Upper lobe of right lung (tissue), 1 donor: ENCODE data around the gene HTRA1. TPM values are rescaled to one million over a fixed set of nuclear protein-coding genes. Genes with fewer than 3 reads are reported as not detected.

Source experiments
- ATAC-seq: fragments of 200-7000 bp; cut with Tn5 transposase; one replicate; pipeline ENCODE4 v1.9.1; 2020; ENCODE audit warnings: mild to moderate bottlenecking, moderate library complexity
- DNase-seq: peaks from one replicate; pipeline ENCODE4 v3.0.0-alpha.2; 2020
- H3K27ac ChIP-seq: fragments of 200-600 bp; one replicate; pipeline ENCODE4 v1.8.0; 2022
- H3K27me3 ChIP-seq: fragments of 200-600 bp; one replicate; pipeline ENCODE4 v1.8.0; 2022; ENCODE audit warnings: mild to moderate bottlenecking
- H3K36me3 ChIP-seq: fragments of 200-600 bp; one replicate; pipeline ENCODE4 v1.8.0; 2022
- H3K4me1 ChIP-seq: fragments of 200-600 bp; one replicate; pipeline ENCODE4 v1.8.0; 2022
- H3K4me3 ChIP-seq: fragments of 200-600 bp; one replicate; pipeline ENCODE4 v1.8.0; 2022; ENCODE audit warnings: mild to moderate bottlenecking
- H3K9me3 ChIP-seq: fragments of 200-600 bp; one replicate; pipeline ENCODE4 v1.8.0; 2022
- intact Hi-C: fragments of 100-400 bp; cut with DNase I; formaldehyde crosslinking; loops from one replicate; pipeline ENCODE4 v1.11.0; 2022
- total RNA-seq: library from RNA; stranded (reverse); fragmentation: NEBNext Ultra II Directional; extraction: Animal tissue kit (Norgen Biotek cat#: 25700); gene quantifications from one replicate; pipeline ENCODE4 v1.2.1, GENCODE V29; 2021
- TF ChIP-seq, protein P1 (sequence below): fragments of 200-600 bp; IDR thresholded peaks from one replicate; pipeline ENCODE4 v1.8.0; 2022; ENCODE audit warnings: antibody characterized with exemption
- donor health status: DM: no; HTN: yes; CAD: no; lungs with severe emphysema.

The HTRA1 gene
- total RNA-seq, 1 donor from 2014 or later, result 83.8 TPM

DNA sequence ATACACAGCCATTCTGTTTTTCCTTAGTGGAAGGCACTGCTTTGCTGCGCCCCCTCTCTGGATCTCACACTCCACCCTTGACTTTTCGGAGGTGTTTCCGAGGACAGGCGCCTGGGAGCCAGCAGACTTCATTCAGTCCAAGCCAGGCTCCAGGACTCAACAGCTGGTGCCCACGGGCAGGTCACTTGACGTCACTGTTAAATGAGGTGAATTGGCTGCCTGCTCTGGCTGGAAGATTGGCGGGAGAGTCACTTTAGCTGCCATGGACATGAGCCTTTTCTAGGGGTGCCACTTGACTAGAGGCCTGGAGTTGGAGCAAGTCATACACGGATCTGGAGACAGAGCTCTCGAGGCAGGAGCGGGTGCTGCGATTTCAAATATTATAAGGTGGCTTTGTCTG, 3.2 kb downstream of the HTRA1 start:
- no peak for ATAC-seq
- intact Hi-C loops, result no loop called here
- H3K4me3 ChIP-seq, result no peak overlapping the region

DNA sequence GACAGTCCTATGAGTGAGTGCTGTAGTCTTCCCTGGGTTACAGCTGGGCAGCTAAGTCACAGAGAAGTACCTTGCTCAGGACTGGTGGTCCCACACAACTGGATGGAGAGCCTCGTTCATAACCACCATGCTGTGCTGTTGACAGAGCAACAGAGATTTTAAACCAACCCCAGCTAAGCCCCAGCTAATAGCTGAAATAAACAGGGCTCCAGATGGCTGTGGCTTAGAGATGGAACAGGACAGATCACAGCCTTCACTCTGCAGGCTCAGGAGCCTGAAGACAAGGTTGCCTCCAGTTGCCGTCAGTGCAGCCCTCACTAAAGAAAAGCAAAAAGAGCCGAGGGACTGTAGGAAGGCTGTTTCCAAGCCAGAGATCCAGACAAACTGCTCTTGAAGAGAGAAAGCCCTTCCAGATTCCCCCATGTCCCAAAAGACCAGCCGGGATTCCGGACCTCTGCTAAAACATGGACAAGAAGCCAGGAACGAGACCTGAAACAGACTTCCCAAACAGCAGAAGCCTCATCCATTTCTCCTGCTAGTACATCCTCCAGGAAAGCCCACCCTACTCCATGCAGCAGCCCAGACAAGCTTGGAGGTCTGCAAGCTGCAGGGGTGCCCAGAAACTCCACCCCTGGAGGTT, 4.2 kb downstream of the HTRA1 start:
- ATAC-seq (no peak), DNase-seq (no peak)
- Histone ChIP-seq H3K36me3 (no peaks in the 10 kb centered on the region), H3K4me3 (no peak overlapping the region), H3K9me3 (no peaks in the 10 kb centered on the region), H3K27me3 (no peaks in the 10 kb centered on the region), H3K27ac (no peak overlapping the region), H3K4me1 (peaks cover 22% of the 10 kb centered on the region)
- intact Hi-C loops, result no loop called here
- TF ChIP-seq, protein P1, sequence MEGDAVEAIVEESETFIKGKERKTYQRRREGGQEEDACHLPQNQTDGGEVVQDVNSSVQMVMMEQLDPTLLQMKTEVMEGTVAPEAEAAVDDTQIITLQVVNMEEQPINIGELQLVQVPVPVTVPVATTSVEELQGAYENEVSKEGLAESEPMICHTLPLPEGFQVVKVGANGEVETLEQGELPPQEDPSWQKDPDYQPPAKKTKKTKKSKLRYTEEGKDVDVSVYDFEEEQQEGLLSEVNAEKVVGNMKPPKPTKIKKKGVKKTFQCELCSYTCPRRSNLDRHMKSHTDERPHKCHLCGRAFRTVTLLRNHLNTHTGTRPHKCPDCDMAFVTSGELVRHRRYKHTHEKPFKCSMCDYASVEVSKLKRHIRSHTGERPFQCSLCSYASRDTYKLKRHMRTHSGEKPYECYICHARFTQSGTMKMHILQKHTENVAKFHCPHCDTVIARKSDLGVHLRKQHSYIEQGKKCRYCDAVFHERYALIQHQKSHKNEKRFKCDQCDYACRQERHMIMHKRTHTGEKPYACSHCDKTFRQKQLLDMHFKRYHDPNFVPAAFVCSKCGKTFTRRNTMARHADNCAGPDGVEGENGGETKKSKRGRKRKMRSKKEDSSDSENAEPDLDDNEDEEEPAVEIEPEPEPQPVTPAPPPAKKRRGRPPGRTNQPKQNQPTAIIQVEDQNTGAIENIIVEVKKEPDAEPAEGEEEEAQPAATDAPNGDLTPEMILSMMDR, result no peak

More for the DNA sequence above, 3.2 kb downstream of the HTRA1 start:
- no peaks in the 10 kb centered on the region for H3K36me3 ChIP-seq
- DNase-seq, result no peak
- H3K27ac ChIP-seq, result no peak overlapping the region
- no peaks in the 10 kb centered on the region for H3K9me3 ChIP-seq
- TF ChIP-seq, protein P1, result no peak
- H3K4me1 ChIP-seq, result peaks cover 24% of the 10 kb centered on the region
- H3K27me3 ChIP-seq, result no peaks in the 10 kb centered on the region

DNA sequence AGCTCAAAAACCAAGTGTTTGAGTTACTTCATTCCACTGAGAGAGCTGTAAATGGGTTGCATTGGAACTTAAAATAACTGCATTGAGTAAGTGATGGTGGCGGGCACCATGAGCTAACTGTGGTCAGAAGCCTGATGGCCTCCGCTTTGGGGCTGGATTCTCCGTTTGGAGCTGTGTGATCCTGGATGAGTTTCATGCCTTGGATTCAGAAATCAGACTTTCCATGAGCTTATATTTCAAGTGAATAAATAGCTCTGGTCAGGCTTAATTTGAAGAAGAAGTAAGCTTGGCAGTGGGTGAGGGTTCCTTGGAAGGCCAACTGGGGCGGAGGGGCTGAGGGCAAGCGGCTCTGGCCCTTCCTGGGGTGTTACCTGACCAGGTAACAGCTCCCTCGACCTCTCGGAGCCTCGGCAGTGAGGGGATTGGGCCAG, 5.6 kb downstream of the HTRA1 start:
- TF ChIP-seq, protein P1, result no peak
- DNase-seq, result no peak
- intact Hi-C loops, result no loop called here
- H3K36me3 ChIP-seq, result no peaks in the 10 kb centered on the region
- H3K4me3 ChIP-seq, result no peak overlapping the region
- no peak for ATAC-seq
- H3K27ac ChIP-seq, result no peak overlapping the region
- no peaks in the 10 kb centered on the region for H3K27me3 ChIP-seq
- H3K9me3 ChIP-seq, result no peaks in the 10 kb centered on the region
- H3K4me1 ChIP-seq, result peaks cover 18% of the 10 kb centered on the region

DNA sequence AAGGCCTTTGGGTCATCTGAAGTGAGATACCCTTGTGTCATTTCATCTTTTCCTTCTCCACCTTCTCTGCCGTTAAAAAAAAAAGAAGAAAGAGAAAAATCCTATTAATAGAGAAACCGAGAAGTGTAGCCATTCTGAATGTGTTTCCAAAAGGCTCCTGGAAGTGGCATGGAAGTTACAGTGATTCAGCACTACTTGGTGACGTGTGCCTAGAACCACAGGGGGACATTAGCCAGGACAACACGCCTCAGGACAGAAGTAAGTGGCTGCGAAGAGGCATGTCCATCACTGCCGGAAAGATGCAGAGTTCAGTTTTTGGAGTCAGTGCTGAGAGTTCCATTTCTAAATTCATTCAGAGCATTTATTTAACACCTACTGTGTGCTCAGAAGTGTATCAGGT, 6.3 kb downstream of the HTRA1 start:
- intact Hi-C loops, result no loop called here
- H3K4me1 ChIP-seq, result peaks cover 18% of the 10 kb centered on the region
- no peaks in the 10 kb centered on the region for H3K27me3 ChIP-seq
- H3K9me3 ChIP-seq, result no peaks in the 10 kb centered on the region
- H3K27ac ChIP-seq, result no peak overlapping the region
- TF ChIP-seq, protein P1, result no peak
- H3K36me3 ChIP-seq, result no peaks in the 10 kb centered on the region
- ATAC-seq (no peak), DNase-seq (no peak)
- H3K4me3 ChIP-seq, result no peak overlapping the region

DNA sequence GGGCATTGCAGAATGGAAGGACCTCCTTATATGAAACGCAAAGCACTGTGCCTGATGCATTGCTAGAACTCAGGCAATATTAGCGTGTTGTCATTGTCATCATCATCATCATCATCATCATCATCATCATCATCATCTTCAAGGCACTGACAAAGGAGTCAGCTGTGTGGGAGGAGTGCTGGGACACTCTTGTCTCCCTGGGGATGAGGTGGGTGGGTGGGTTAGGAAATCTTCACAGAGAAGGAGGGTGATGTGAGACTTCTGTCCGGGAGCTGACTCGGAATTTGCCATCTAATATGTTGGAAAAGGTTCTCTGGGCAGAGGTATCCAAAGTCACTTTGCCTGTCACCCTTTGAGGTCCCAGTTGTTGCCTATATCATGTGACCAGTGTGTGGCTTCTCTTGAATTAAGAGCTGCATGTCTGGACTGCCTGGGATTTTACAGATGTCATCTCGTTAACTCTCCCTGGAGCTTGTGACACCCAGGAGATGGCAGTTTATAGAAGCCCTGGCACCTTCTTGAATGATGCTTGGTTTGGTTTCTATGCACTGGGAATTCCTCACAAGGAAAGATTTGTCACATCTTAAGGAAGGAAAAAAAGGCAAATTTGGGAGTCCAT, 7.1 kb downstream of the HTRA1 start:
- no peaks in the 10 kb centered on the region for H3K36me3 ChIP-seq
- no peaks in the 10 kb centered on the region for H3K9me3 ChIP-seq
- no peaks in the 10 kb centered on the region for H3K27me3 ChIP-seq
- no peak for DNase-seq
- peaks cover 18% of the 10 kb centered on the region for H3K4me1 ChIP-seq
- H3K27ac ChIP-seq, result no peak overlapping the region
- ATAC-seq, result no peak
- no peak overlapping the region for H3K4me3 ChIP-seq
- TF ChIP-seq, protein P1, result no peak
- intact Hi-C loops, result no loop called here
